NCI-H2196 (cell line): Measurements from ENCODE around the gene OR7D4.
A peak's percentile ranks its signal among the peaks of the same experiment; 100 is the strongest.
"Not testable (repeated sequence)": the region's sequence is repeated elsewhere in the genome, so short reads cannot be mapped to it uniquely, and the experiment has no call there.

ENCODE experiments used
- DNase-seq: peaks from one replicate; lab custom pipeline; 2025; ENCODE audit not compliant: unreplicated experiment; lab: John Stamatoyannopoulos, UW

OR7D4 gene

GRCh38 chr19:9219489-9219888 is at the start of gene OR7D4:
Gene OR7D4 (minus strand): TSS chr19:9219589. CDS start chr19:9214837, 4,752 bp downstream.
- no peak for DNase-seq

DNA sequence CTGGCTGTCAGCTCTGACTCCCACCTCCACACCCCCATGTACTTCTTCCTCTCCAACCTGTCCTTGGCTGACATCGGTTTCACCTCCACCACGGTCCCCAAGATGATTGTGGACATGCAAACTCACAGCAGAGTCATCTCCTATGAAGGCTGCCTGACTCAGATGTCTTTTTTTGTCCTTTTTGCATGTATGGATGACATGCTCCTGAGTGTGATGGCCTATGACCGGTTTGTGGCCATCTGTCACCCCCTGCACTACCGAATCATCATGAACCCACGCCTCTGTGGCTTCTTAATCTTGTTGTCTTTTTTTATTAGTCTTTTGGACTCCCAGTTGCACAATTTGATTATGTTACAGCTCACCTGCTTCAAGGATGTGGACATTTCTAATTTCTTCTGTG is 31.8 kb upstream of the OR7D4 start:
- no peak for DNase-seq

DNA sequence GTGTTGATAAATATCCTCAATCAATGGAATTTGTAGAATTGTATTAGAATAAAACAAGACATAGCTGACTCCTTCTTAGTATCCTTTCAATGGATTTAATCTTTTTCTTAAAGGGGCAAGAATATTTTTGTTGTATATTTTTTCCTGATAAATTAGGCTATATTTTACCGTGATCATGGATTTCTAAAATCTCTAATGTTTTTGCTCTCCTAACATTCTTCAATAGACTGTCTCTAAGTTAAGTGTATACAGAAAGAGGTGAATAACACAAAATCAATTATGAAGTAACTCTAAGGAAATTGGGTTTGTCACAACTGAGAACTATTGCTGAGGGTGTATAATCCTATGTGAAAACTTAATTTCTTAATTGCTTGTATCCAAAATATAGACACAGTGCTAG is 31.2 kb upstream of the OR7D4 start, which contains the start of gene OR7E24:
OR7E24 (plus strand) TSS at position 301 of the 400 bp plus-strand sequence. CDS start 114 bp downstream, outside the sequence.
- DNase-seq, result no peak

DNA sequence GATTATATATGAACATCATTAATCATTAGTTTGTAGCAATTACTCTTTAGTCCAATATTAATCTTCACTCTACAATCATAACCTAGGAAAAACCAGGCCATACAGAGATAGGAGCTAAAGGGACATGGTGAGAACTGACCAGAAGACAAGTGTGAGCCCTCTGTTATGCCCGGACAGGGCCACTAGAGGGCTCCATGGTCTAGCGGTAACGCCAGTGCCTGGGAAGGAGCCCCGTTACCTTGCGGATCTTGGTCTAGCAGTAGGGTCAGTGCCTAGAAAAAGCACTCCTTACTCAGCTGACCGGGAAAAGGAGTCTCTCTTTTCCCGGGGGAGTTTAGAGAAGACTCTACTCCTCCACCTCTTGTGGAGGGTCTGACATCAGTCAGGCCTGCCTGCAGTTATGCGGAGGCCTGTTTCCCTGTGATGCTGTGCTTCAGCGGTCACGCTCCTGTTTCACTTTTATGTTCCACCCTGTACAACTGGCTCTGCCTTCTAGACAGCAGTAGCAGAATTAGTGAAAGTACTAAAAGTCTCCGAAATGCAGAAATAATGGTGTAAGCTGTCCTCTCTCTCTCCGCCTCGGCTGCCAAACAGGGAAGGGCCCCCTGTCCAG is 13.8 kb downstream of the OR7D4 start:
- peak; percentile 68 for DNase-seq

GRCh38 chr19:9198044-9198443 is 21.3 kb downstream of the OR7D4 start:
- not testable (repeated sequence) for DNase-seq

- DNase-seq, result no peak
Measured at GRCh38 chr19:9189535-9189934, 29.9 kb downstream of the OR7D4 start.

DNA sequence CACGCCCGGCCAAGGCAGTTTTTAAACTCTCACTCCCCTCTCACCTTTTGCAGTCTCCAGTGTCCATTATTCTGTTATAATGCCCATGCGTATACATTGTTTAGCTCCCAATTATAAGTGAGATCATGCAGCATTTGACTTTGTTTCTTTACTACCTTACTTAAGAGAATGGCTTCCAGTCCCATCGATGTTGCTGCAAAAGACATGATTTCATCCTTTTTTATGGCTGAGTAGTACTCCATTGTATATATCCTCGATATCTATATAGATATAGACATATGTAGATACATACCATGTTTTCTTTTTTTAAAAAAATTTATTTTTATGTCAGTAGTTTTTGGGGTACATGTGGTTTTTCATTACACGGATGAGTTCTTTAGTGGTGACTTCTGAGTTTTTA is 32.2 kb downstream of the OR7D4 start:
- DNase-seq, result no peak

- DNase-seq, result no peak
Measured at GRCh38 chr19:9183000-9183399, 36.4 kb downstream of the OR7D4 start.

DNA sequence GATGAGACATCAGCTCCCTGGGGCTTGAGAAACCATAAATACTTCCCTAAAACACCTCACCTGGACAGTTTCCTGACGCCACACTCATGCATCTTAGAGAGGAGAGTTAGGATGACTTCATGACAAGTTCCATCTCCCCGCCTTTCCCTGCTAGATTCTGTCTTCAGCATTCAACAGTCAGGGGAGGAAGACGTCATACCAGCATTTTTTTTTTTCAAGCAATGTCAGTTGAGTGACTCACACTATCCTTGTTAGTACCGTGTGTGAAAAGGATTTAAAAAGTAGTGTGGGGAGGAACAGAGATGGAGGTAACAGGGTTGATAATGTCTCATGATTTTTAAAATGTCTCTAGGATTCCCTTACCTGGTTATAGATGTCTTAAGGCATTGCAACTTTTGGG is 40.5 kb downstream of the OR7D4 start, which contains the start of gene OR7D2:
OR7D2 (plus strand) TSS at position 79 of the 400 bp plus-strand sequence. CDS start 6,803 bp downstream, outside the sequence.
- DNase-seq, result no peak

DNA sequence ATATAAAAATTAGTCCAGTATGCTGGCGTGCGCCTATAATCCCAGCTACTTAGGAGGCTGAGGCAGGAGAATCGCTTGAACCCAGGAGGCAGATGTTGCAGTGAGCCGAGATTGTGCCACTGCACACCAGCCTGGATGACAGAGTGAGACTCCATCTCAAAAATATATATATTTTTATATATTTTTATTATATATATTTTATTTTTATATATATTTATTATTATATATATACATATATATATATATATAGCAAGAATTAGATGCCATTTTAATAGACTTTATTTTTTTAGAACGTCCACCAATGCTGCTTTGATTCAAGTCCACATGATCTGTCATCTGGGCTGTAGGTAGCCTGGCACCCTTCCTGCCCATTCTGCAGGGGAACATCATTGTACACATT is 44.1 kb downstream of the OR7D4 start:
- DNase-seq, result no peak

DNA sequence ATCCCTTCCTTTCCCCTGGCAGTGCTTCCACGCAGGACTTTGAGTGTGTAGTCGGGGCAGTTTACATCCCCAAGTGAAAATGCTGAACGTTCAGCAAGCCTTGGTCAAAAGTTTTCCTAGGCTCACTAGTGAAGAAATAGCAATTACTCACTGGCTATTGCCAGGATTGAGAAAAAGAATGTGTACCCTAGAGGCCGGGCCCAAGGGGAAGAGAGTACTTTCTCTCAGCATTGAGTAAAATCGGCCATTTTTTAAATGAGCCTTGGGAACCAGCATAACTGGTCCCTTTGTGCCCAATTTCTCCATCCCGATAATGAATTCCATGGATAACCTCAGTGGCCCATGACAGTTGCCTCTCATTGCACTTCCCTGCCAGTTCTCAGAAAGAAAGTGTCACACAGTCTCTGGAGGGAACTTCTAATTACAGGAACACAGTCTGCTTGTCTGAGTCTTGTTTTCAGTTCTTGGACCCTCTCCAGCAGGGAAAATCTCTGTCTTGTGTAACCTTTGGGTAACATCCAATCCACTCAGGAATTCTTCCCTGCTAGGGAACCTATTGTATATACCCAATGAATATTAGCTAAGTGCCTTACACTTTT is 47.9 kb downstream of the OR7D4 start:
- DNase-seq, result no peak

GRCh38 chr19:9166846-9167245 is 52.5 kb downstream of the OR7D4 start:
- no peak for DNase-seq

- no peak for DNase-seq
Measured at GRCh38 chr19:9165261-9165660, 54.1 kb downstream of the OR7D4 start.

- no peak for DNase-seq
Measured at GRCh38 chr19:9161427-9161826, 58.0 kb downstream of the OR7D4 start.
